ENCODE results near the gene CLDN9. TPM values are rescaled to one million over a fixed set of nuclear protein-coding genes. Genes with fewer than 3 reads are reported as not detected.

The CLDN9 gene
- total RNA-seq, 1 experiment from 2014 or later = 1.3 TPM

DNA sequence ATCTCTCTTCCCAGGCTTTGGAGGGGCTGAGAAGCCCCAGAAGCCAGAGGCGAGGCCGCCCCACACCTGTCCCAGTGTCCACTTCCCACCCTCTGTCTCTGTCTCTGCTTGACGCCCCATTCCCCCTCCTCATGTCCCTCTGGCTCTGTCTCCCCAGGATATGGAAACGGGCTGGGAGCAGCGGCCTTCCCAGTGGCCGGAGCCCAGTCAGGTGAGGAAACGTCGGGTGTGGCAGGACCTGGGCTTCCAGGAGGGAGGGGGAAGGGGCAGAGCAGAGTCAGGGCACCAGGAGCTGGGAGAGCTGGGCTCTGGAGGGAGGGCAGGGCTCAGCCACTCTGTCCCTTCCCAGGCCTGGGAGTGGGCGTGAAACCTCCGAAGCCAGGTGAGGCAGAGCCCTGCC, 21.8 kb upstream of the CLDN9 start:
- no peak overlapping the region for H2BK5ac ChIP-seq (ENCODE audit: insufficient read length, low read length)
- H3K27me3 Mint-ChIP-seq (ENCODE audit: low read depth) = peaks cover 4% of the 10 kb centered on the region
- no peak overlapping the region for H3K18ac ChIP-seq (ENCODE audit: insufficient read length, low read depth, low read length)
- H3K36me3 Mint-ChIP-seq (ENCODE audit: insufficient read depth in 1 of 3, low read depth in 3 of 3) = no peaks in the 10 kb centered on the region
- DNase-seq = no peak
- H3K9me3 ChIP-seq (ENCODE audit: control insufficient read depth, low read depth, low read length) = no peaks in the 10 kb centered on the region
- H4K8ac ChIP-seq (replicated peaks; ENCODE audit: insufficient read length, low read depth, low read length) = no peak overlapping the region
- no peak overlapping the region for H3K9ac ChIP-seq (ENCODE audit: extremely low read depth, insufficient read length, low read length)
- no peaks in the 10 kb centered on the region for H3K27me3 ChIP-seq (ENCODE audit: insufficient read depth, low read length)
- no peak overlapping the region for H3K23ac ChIP-seq (ENCODE audit: insufficient read length, low read depth, low read length)
- H3K27ac Mint-ChIP-seq = no peak overlapping the region
- H2AK5ac ChIP-seq (ENCODE audit: insufficient read length, low read length) = no peak overlapping the region
- no peak overlapping the region for H4K91ac ChIP-seq (ENCODE audit: insufficient read length, low read depth, low read length)
- no peak overlapping the region for H2BK20ac ChIP-seq (ENCODE audit: low read depth, low read length, poor library complexity, severe bottlenecking)
- no peaks in the 10 kb centered on the region for H3K9me3 Mint-ChIP-seq
- no peak overlapping the region for H3T11ph ChIP-seq (ENCODE audit: low read length)
- H3K79me1 ChIP-seq (ENCODE audit: insufficient read depth, low read depth, low read length, poor library complexity, severe bottlenecking) = no peaks in the 10 kb centered on the region
- no peaks in the 10 kb centered on the region for H3K79me2 ChIP-seq (ENCODE audit: insufficient read depth, low read length)
- H2BK12ac ChIP-seq (ENCODE audit: insufficient read length, low read depth, low read length) = no peak overlapping the region
- no peak overlapping the region for H3K14ac ChIP-seq (ENCODE audit: insufficient read depth, low read length)
- H3K4me1 ChIP-seq (ENCODE audit: insufficient read depth, low read length) = no peaks in the 10 kb centered on the region; the same call in 1 of the 2 replicates
- H3K23me2 ChIP-seq (ENCODE audit: insufficient read length, low read depth, low read length, poor library complexity, severe bottlenecking) = no peaks in the 10 kb centered on the region
- no peak overlapping the region for H2AFZ ChIP-seq (ENCODE audit: low read length)
- TF ChIP-seq, protein P1, sequence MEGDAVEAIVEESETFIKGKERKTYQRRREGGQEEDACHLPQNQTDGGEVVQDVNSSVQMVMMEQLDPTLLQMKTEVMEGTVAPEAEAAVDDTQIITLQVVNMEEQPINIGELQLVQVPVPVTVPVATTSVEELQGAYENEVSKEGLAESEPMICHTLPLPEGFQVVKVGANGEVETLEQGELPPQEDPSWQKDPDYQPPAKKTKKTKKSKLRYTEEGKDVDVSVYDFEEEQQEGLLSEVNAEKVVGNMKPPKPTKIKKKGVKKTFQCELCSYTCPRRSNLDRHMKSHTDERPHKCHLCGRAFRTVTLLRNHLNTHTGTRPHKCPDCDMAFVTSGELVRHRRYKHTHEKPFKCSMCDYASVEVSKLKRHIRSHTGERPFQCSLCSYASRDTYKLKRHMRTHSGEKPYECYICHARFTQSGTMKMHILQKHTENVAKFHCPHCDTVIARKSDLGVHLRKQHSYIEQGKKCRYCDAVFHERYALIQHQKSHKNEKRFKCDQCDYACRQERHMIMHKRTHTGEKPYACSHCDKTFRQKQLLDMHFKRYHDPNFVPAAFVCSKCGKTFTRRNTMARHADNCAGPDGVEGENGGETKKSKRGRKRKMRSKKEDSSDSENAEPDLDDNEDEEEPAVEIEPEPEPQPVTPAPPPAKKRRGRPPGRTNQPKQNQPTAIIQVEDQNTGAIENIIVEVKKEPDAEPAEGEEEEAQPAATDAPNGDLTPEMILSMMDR (conservative IDR thresholded peaks at IDR 0.05) = no peak
- H4K20me1 ChIP-seq (ENCODE audit: control insufficient read depth, insufficient read depth, insufficient read length) = no peaks in the 10 kb centered on the region
- H4K5ac ChIP-seq (ENCODE audit: insufficient read length, low read depth, low read length) = no peak overlapping the region
- H3K4me3 Mint-ChIP-seq = no peak overlapping the region; a peak in 1 of 5 replicates
- no peak overlapping the region for H3K56ac ChIP-seq (ENCODE audit: insufficient read length, low read depth, low read length)
- WGBS (ENCODE audit: extremely low coverage, insufficient read length, low lambda C conversion rate) = no CpG with 5 or more reads among the region's 10 CpGs
- no peak overlapping the region for H2BK15ac ChIP-seq (ENCODE audit: low read depth, low read length)
- H3K4ac ChIP-seq (ENCODE audit: low read depth, low read length) = no peak overlapping the region
- no peak overlapping the region for H3K27ac ChIP-seq (ENCODE audit: insufficient read length, low read depth, low read length)
- H3K4me2 ChIP-seq (ENCODE audit: insufficient read depth, insufficient read length, low read length) = no peak overlapping the region
- peaks cover 11 to 52% of the 10 kb centered on the region in 2 experiments for H3K4me1 Mint-ChIP-seq
- no peak overlapping the region for H2BK120ac ChIP-seq (ENCODE audit: low read depth, low read length, poor library complexity, severe bottlenecking)
